K562 (cell line): ENCODE data around the gene PSRC1. TPM values are rescaled to one million over a fixed set of nuclear protein-coding genes. Genes with fewer than 3 reads are reported as not detected.
A peak's percentile ranks its signal among the peaks of the same experiment; 100 is the strongest.

Experiments used
- ATF1 ChIP-seq, 2 experiments: fragments of 450-650 bp in 1 of 2; IDR thresholded peaks; 2 replicates each; pipeline ENCODE4 v1.6.1; 2016; ENCODE audit warnings: missing compliant biosample characterization in 1 of 2, missing genetic modification characterization in 1 of 2
- BMI1 ChIP-seq: fragments of 150-350 bp; IDR thresholded peaks from 2 replicates; pipeline ENCODE4 v1.6.1; 2014; ENCODE audit warnings: low read length
- CHD1 ChIP-seq: fragments of 200-600 bp; sonication (generic); IDR thresholded peaks from one replicate; pipeline ENCODE4 v1.6.1; 2012; ENCODE audit warnings: mild to moderate bottlenecking, moderate library complexity, low read length, inconsistent platforms
- E2F6 ChIP-seq, 2 experiments: IDR thresholded peaks; 2 replicates each; pipeline ENCODE4 v1.6.1; 2011; ENCODE audit warnings: borderline replicate concordance in 1 of 2, control low read depth in 1 of 2, low read depth in 1 of 2, low read length in 1 of 2, mild to moderate bottlenecking in 1 of 2, mixed read lengths in 1 of 2, moderate library complexity in 1 of 2; ENCODE audit not compliant: insufficient read depth in 1 of 2, insufficient read length in 1 of 2, poor library complexity in 1 of 2, severe bottlenecking in 1 of 2; ENCODE audit errors: extremely low read depth in 1 of 2
- EP400 ChIP-seq: fragments of 450-650 bp; IDR thresholded peaks from 2 replicates; pipeline ENCODE4 v1.6.1; 2017; ENCODE audit warnings: antibody characterized with exemption, mild to moderate bottlenecking, moderate library complexity
- ETS2 ChIP-seq: IDR thresholded peaks from 2 replicates; pipeline ENCODE4 v1.6.1; 2016; ENCODE audit warnings: borderline replicate concordance, missing genetic modification characterization, mild to moderate bottlenecking, moderate library complexity, missing compliant biosample characterization; ENCODE audit not compliant: poor library complexity, severe bottlenecking
- HDAC3 ChIP-seq: fragments of 450-650 bp; IDR thresholded peaks from 2 replicates; pipeline ENCODE4 v1.6.1; 2018; ENCODE audit warnings: borderline replicate concordance, mild to moderate bottlenecking, moderate library complexity; ENCODE audit not compliant: partially characterized antibody
- MAFK ChIP-seq: IDR thresholded peaks from 2 replicates; pipeline ENCODE4 v1.6.1; 2011; ENCODE audit warnings: low read length, improper control_type of control experiment
- MCM7 ChIP-seq, 2 experiments: fragments of 450-650 bp; IDR thresholded peaks; 2 replicates each; pipeline ENCODE4 v1.6.1; 2016 to 2018
- MYNN ChIP-seq, 2 experiments: sonication (generic); formaldehyde crosslinking in 1 of 2; IDR thresholded peaks; 2 replicates each; pipeline versions ENCODE4 v1.5.0 to v1.6.1; 2016 to 2020; ENCODE audit warnings: antibody characterized with exemption in 1 of 2, missing genetic modification reagents in 1 of 2
- NFE2L1 ChIP-seq: fragments of 450-650 bp; IDR thresholded peaks from 2 replicates; pipeline ENCODE4 v1.6.1; 2016; ENCODE audit warnings: missing genetic modification characterization, low read depth, mild to moderate bottlenecking, missing compliant biosample characterization, moderate library complexity, borderline replicate concordance
- NR3C1 ChIP-seq: sonication (generic); formaldehyde crosslinking; IDR thresholded peaks from 2 replicates; pipeline ENCODE4 v1.8.1; 2022; ENCODE audit warnings: missing genetic modification reagents
- POLR2AphosphoS5 ChIP-seq: IDR thresholded peaks from 2 replicates; pipeline ENCODE4 v1.6.1; 2011; ENCODE audit warnings: mild to moderate bottlenecking, low read depth, low read length, moderate library complexity; ENCODE audit not compliant: control insufficient read depth, insufficient read depth
- PTBP1 ChIP-seq: fragments of 200-400 bp; formaldehyde crosslinking; IDR thresholded peaks from 2 replicates; pipeline ENCODE4 v1.6.1; 2017; ENCODE audit warnings: low read depth, low read length
- VEZF1 ChIP-seq: fragments of 200-800 bp; sonication (Bioruptor generic); IDR thresholded peaks from 2 replicates; pipeline ENCODE4 v1.6.1; 2017; ENCODE audit warnings: missing genetic modification characterization, missing compliant biosample characterization
- ZBTB7A ChIP-seq: IDR thresholded peaks from 2 replicates; pipeline ENCODE4 v1.6.1; 2011; ENCODE audit warnings: low read depth, mild to moderate bottlenecking, low read length, moderate library complexity, borderline replicate concordance; ENCODE audit not compliant: control insufficient read depth
- ZEB2 ChIP-seq: fragments of 450-650 bp; IDR thresholded peaks from 2 replicates; pipeline ENCODE4 v1.6.1; 2016
- ZNF175 ChIP-seq: fragments of 200-800 bp; sonication (Bioruptor generic); IDR thresholded peaks from 2 replicates; pipeline ENCODE4 v1.6.1; 2016; ENCODE audit warnings: low read depth, mild to moderate bottlenecking, missing genetic modification characterization, missing compliant biosample characterization
- ZNF217 ChIP-seq: sonication (generic); formaldehyde crosslinking; IDR thresholded peaks from 2 replicates; pipeline ENCODE4 v1.8.0; 2022; ENCODE audit warnings: mild to moderate bottlenecking, missing genetic modification reagents
- ZNF444 ChIP-seq: fragments of 250-450 bp; sonication (Bioruptor Pico); IDR thresholded peaks from 2 replicates; pipeline ENCODE4 v1.4.0; 2020; ENCODE audit warnings: mild to moderate bottlenecking, moderate library complexity
- ZNF589 ChIP-seq: fragments of 200-800 bp; sonication (Bioruptor generic); IDR thresholded peaks from 2 replicates; pipeline ENCODE4 v1.6.1; 2016; ENCODE audit warnings: low read depth, missing genetic modification characterization, missing compliant biosample characterization
- ZNF75A ChIP-seq: fragments of 450-650 bp; formaldehyde crosslinking; IDR thresholded peaks from 2 replicates; pipeline ENCODE4 v1.4.0; 2020; ENCODE audit warnings: mild to moderate bottlenecking
- polyA plus RNA-seq, 8 experiments: library from polyadenylated mRNA; depleted of rRNA in 4 of 8; stranded (reverse) in 5 of 8; unstranded in 3 of 8; fragments of >200 nt; fragmentation: Nextera tagmentation in 2 of 8; fragmentation: Illumina TruSeq in 1 of 8; extraction: Ambion mirVana in 2 of 8; extraction: Trizol in 1 of 8; gene quantifications; 2 replicates each; pipeline versions ENCODE4 v1.2.1 to v1.2.3, GENCODE V29; 2011 to 2014; ENCODE audit warnings: inconsistent platforms in 1 of 8, missing spikeins in 1 of 8
- total RNA-seq, 7 experiments: library from RNA; depleted of rRNA in 6 of 7; stranded (reverse); fragments of >200 nt in 6 of 7; fragmentation: Illumina TruSeq in 2 of 7; extraction: Trizol in 2 of 7; gene quantifications; 2 replicates each; pipeline versions ENCODE4 v1.2.1 to v1.2.3, GENCODE V29; 2011 to 2021; ENCODE audit warnings: low replicate concordance in 1 of 7
- TF ChIP-seq, protein P1 (sequence below): fragments of 250-450 bp; sonication (Bioruptor Pico); IDR thresholded peaks from 2 replicates; pipeline ENCODE4 v1.8.0; 2022; ENCODE audit warnings: inconsistent platforms, mild to moderate bottlenecking, moderate library complexity, borderline replicate concordance

PSRC1 gene
- total and polyA plus RNA-seq, 9 of the 15 experiments (the other 6 are each of a cell fraction or from before 2014, with no cell fraction given) = 6.5 to 65.2 (median 39.3) TPM

- 0 out of 2 replicates have a peak, but pooled peaks have one; percentile 22 for TF ChIP-seq POLR2AphosphoS5
- TF ChIP-seq ZNF589 (CRISPR knock-in tag) = peak; percentile 75; the same call in 1 of the 2 replicates
- no peak for TF ChIP-seq ZNF444
- peak; percentile 27; the same call in 1 of the 2 replicates for TF ChIP-seq MYNN (IDR thresholded peaks at IDR 0.05)
- TF ChIP-seq MYNN (CRISPR knock-in tag; IDR thresholded peaks at IDR 0.05) = no peak
- TF ChIP-seq E2F6 (IDR thresholded peaks at IDR 0.05; ENCODE audit: borderline replicate concordance in 1 of 2, extremely low read depth in 1 of 2, insufficient read depth in 1 of 2, insufficient read length in 1 of 2, low read depth in 1 of 2, low read length in 1 of 2, poor library complexity in 1 of 2, severe bottlenecking in 1 of 2) = peak in 1 of 2 experiments; percentile 51
- TF ChIP-seq, protein P1, sequence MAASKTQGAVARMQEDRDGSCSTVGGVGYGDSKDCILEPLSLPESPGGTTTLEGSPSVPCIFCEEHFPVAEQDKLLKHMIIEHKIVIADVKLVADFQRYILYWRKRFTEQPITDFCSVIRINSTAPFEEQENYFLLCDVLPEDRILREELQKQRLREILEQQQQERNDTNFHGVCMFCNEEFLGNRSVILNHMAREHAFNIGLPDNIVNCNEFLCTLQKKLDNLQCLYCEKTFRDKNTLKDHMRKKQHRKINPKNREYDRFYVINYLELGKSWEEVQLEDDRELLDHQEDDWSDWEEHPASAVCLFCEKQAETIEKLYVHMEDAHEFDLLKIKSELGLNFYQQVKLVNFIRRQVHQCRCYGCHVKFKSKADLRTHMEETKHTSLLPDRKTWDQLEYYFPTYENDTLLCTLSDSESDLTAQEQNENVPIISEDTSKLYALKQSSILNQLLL (CRISPR knock-in tag) = no peak
- TF ChIP-seq ATF1 (CRISPR knock-in tag; IDR thresholded peaks at IDR 0.05) = no peak
- TF ChIP-seq ATF1 (tag; IDR thresholded peaks at IDR 0.05) = 0 out of 2 replicates have a peak, but pooled peaks have one; percentile 33
- TF ChIP-seq BMI1 = no peak
- TF ChIP-seq EP400 = no peak
- no peak for TF ChIP-seq ZNF75A
- no peak for TF ChIP-seq ETS2
- no peak for TF ChIP-seq MCM7 (IDR thresholded peaks at IDR 0.05)
- peak; percentile 97 for TF ChIP-seq ZBTB7A
- TF ChIP-seq VEZF1 (CRISPR knock-in tag) = peak; percentile 44
- TF ChIP-seq CHD1 = peak; percentile 19
- TF ChIP-seq MAFK = no peak
- TF ChIP-seq ZNF217 = no peak
- TF ChIP-seq NR3C1 (CRISPR knock-in tag) = no peak
- no peak for TF ChIP-seq ZEB2
- no peak for TF ChIP-seq HDAC3
- peak; percentile 61; the same call in 1 of the 2 replicates for TF ChIP-seq ZNF175
- TF ChIP-seq PTBP1 = no peak
- no peak for TF ChIP-seq NFE2L1 (tag)
These were observed 28.9 kb downstream of the PSRC1 start (continued) for GRCh38 chr1:109253803-109254620.
